Epithelial cell of proximal tubule (primary cell): ENCODE measurements around the gene PLP1. TPM values are rescaled to one million over a fixed set of nuclear protein-coding genes. Genes with fewer than 3 reads are reported as not detected.

Experiments
- DNase-seq: peaks from one replicate; pipeline ENCODE4 v3.0.0-alpha.2; 2011; ENCODE audit warnings: low read depth
- H3K4me3 ChIP-seq: 2 replicates; pipeline ENCODE4 v1.5.1; 2011; ENCODE audit warnings: low read depth, mild to moderate bottlenecking, low read length
- total RNA-seq: library from RNA; depleted of rRNA; stranded (reverse); fragments of >200 nt; gene quantifications from 2 replicates; pipeline ENCODE4 v1.2.3, GENCODE V29; 2015
- TF ChIP-seq, protein P1 (sequence below): conservative IDR thresholded peaks from 2 replicates; pipeline ENCODE4 v1.5.1; 2012; ENCODE audit warnings: low read depth, mild to moderate bottlenecking, low read length

The PLP1 gene
- total RNA-seq, 1 donor from 2014 or later, result not detected

DNA sequence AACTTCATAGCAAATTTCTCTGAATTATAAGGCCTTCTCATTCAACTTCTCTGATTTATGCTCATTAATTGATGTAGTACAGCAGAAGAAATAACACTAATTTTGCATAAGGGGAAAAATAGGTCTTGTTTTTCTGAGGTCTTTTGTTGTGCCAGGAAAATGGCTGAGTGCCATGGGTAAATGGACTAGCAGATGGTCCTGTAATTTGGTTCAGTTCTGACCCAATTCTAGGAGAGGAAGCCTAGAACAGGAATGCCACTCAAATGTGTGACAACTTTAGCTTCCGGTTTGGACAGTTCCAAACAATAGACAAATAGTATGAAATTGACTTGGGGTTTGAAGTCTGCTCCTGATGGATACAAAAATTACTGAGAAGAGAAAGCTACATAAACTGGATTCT, 49.2 kb downstream of the PLP1 start:
- H3K4me3 ChIP-seq, result no peak overlapping the region
- no peak for DNase-seq
- TF ChIP-seq, protein P1, sequence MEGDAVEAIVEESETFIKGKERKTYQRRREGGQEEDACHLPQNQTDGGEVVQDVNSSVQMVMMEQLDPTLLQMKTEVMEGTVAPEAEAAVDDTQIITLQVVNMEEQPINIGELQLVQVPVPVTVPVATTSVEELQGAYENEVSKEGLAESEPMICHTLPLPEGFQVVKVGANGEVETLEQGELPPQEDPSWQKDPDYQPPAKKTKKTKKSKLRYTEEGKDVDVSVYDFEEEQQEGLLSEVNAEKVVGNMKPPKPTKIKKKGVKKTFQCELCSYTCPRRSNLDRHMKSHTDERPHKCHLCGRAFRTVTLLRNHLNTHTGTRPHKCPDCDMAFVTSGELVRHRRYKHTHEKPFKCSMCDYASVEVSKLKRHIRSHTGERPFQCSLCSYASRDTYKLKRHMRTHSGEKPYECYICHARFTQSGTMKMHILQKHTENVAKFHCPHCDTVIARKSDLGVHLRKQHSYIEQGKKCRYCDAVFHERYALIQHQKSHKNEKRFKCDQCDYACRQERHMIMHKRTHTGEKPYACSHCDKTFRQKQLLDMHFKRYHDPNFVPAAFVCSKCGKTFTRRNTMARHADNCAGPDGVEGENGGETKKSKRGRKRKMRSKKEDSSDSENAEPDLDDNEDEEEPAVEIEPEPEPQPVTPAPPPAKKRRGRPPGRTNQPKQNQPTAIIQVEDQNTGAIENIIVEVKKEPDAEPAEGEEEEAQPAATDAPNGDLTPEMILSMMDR, result no peak

DNA sequence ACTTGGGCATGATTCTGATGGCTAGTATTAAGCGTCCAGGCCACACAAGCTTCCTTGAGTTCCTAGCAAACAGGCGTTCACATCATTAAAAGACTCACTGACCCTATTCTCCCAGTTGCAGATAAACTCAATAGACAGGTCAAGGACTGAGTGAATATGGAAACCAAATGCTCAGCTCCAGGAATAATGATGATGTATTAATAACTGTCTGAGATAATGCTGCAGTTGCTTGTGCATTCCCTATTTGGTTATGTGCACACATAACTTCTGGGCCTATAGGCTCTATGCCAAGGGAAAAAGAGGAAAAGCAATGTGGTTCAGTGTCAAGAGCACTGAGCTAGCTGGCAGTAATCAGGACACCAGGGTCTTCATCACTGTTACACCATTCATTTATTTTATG, 51.9 kb downstream of the PLP1 start:
- no peak for DNase-seq

DNA sequence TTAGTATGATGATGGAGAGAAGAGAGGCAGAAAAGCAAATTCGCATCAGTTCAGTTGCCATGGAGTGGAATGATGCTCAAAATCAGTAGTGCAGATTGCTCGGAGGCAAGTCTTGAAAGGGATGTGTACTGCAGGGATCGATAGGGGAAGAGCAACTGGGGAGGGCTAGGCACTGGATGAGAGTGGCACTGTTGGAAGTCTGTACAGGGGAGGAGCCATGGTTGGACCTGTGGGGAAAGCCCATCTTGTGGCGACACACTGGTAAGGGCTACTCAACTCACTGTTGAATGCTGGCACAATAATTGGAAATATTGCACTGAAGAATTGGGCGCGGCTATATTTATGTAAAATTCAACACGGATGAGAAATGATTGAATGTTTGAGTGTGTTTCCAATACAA, 54.2 kb downstream of the PLP1 start:
- H3K4me3 ChIP-seq, result no peak overlapping the region
- TF ChIP-seq, protein P1, result no peak
- DNase-seq, result no peak

More for the DNA sequence above, 51.9 kb downstream of the PLP1 start:
- TF ChIP-seq, protein P1, result no peak
- no peak overlapping the region for H3K4me3 ChIP-seq

DNA sequence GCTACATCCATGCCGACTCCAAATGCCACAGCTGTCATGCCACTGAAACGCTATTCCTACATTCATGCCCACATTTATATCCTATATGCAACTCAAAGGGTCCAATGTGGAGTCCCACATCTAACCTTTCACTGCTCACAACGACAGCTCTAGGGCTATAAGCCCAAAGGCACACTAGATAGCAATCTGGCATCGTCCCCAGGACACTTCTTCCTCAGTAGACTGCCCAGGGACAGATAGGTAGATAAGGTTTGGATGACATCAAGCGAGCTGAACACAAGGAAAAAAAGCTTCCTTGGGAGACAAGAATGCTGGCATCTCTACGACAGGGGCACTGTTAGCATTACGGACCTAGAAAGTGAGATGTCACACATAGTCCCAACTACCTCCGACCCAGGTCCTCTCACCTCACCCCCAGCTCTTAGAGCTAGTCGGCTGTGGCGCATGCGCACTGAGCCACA, 54.7 kb downstream of the PLP1 start:
- peak overlapping the region; percentile 69 for H3K4me3 ChIP-seq
- TF ChIP-seq, protein P1, result no peak
- no peak for DNase-seq

DNA sequence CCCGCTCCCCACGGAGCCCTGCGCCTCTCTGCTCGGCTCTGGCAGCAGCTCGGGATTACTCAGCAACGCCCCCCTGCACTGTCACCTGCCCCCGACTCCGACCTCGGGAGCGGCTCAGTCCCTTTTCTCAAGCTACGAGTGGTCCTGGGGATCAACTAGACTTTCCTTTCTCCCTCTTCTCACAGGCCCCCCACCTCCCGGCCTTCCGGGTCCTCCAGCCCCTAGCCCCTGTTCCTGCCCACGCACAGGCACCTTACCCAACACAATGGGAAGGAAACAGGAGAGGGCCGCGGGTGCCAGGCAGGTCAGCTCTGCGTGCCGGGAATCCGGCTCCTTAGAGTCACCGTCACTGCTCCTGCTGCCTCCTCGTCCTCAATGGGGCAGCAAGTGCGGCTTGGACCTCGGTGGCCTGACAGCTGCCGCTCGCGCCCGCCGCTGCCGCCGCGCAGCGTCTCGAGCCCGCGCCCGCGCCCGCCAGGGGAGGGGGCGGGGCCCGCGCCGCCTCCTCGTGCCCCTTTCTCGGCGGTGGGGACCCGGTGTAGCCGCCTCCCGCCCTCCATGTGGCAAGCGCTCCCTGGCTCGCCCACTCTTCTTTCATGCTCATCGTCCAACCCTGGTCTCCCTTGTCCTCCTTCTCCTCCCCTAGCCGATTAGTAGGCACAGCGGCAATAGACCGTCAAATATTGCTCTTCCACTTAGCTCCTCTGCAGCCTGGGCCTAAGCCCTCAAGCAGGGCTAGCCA, 55.3 kb downstream of the PLP1 start, which contains the start of gene RAB9B:
Gene RAB9B (minus strand): TSS at position 455 of the 742 bp plus-strand sequence. CDS start 6,473 bp downstream, outside the sequence.
- peak within 1 kb of the TSS; percentile 69 for H3K4me3 ChIP-seq
- TF ChIP-seq, protein P1, result no peak
- no peak for DNase-seq

DNA sequence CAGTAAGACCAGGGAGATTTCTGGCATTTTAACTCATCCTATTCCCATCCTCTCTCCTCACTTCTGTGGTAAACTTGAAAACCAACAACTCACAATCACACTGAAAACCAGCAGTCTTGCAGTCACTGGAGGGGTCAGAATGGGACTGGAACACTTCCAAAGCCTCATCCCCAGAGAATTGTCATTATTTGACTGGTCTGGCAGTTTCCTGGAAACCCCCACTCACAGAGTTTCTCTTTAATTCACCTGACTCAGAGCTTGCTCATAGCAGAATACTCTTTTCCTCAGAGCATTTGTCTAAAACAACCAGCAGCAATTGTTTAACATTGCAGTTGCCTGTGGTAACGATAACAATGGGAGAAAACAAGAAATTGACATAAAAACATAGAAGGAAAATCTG, 62.8 kb downstream of the PLP1 start:
- H3K4me3 ChIP-seq, result no peak overlapping the region
- TF ChIP-seq, protein P1, result no peak
- no peak for DNase-seq

Other genes starting within 250 kb of the PLP1 start
- 36.5 and 39.4 TPM in 2 replicates for gene TCEAL4, start 191.3 kb upstream of the PLP1 start, total RNA-seq
- gene TCEAL3, start 168.9 kb upstream of the PLP1 start, total RNA-seq, result 10.1 and 28.7 TPM in 2 replicates
- gene TCEAL1, start 147.9 kb upstream of the PLP1 start, total RNA-seq, result 17.5 and 19.6 TPM in 2 replicates
- 273 and 369 TPM in 2 replicates for gene MORF4L2, start 90.1 kb upstream of the PLP1 start, total RNA-seq
- not detected in 2 replicates for gene TMEM31, start 65.9 kb upstream of the PLP1 start, total RNA-seq
- 0.22 and 0.40 TPM in 2 replicates for gene RAB9B, start 55.4 kb downstream of the PLP1 start, total RNA-seq
- gene TMSB15B, start 185.8 kb downstream of the PLP1 start, total RNA-seq, result 13.9 and 32.8 TPM in 2 replicates
- not detected in 2 replicates for gene H2BW1, start 236.9 kb downstream of the PLP1 start, total RNA-seq